GM21737 (cell line): ENCODE data around the gene SPTBN4.
"Not testable (repeated sequence)": the region's sequence is repeated elsewhere in the genome, so short reads cannot be mapped to it uniquely, and the experiment has no call there.

Source experiments
- ATAC-seq: cut with Tn5 transposase; IDR thresholded peaks from one replicate; pipeline ENCODE4 v1.9.1; 2021; ENCODE audit warnings: mild to moderate bottlenecking, moderate library complexity; ENCODE audit not compliant: unreplicated experiment

Gene SPTBN4

DNA sequence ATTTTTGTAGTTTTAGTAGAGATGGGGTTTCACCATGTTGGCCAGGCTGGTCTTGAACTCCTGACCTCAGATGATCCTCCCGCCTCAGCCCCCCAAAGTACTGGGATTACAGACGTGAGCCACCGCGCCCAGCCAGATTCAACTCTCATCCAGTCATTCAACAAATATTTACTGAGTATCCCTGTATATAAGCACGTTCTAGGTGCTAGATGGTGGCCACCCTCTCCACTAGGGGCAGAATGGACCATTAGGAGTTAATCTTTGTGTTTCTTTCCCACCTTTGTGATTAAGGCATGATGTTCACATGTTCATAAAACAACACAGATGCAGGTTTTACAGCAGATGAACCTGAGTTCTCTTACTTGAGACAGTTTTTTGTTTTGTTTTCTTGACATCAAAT is 117.2 kb downstream of the SPTBN4 start:
- no peak for ATAC-seq

DNA sequence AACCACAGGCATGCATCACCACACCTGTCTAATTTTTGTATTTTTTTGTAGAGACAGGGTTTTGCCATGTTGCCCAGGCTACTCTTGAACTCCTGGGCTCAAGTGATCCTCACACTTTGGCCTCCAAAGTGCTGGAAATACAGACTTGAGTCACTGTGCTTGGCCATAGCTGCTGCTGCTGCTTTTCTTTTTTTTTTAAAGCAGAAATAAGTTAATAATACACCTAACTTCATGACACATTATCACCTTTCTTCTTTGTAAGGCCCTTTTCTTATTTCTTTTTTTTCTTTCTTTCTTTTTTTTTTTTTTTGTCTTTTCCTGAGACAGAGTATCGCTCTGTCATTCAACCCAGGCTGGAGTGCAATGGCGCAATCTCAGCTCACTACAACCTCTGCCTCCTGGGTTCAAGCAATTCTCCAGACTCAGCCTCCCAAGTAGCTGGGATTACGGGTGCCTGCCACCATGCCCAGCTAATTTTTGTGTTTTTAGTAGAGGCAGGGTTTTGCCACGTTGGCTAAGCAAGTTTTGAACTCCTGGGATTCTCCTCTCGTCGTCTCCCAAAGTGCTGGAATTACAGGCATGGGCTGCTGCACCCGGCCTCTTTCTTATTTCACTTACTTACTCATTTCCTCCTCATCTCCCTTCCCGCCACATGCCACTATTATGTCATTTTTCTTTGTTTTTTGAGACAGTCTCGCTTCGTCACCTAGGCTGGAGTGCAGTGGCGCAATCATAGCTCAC is 118.6 kb downstream of the SPTBN4 start:
- no peak for ATAC-seq

DNA sequence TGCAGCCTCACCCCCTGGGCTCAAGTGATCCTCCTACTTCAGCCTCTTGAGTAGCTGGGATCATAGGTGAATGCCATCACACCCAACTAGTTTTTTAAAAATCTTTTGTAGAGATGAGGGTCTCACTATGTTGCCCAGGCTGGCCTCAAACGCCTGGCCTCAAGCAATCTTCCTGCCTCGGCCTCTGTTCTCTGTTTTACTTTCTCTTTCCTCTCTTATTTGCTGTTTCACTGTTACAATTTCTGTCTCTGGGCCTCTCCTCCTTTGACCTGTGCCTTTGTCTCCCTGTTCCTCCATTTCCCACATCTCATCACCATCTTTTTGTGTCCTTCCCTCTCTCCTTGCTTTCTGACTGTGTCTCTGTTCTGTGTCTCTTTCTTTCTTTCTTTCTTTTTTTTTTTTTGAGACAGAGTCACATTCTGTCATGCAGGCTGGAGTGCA is 119.2 kb downstream of the SPTBN4 start:
- no peak for ATAC-seq

GRCh38 chr19:40586611-40587010 is 119.8 kb downstream of the SPTBN4 start:
- no peak for ATAC-seq

DNA sequence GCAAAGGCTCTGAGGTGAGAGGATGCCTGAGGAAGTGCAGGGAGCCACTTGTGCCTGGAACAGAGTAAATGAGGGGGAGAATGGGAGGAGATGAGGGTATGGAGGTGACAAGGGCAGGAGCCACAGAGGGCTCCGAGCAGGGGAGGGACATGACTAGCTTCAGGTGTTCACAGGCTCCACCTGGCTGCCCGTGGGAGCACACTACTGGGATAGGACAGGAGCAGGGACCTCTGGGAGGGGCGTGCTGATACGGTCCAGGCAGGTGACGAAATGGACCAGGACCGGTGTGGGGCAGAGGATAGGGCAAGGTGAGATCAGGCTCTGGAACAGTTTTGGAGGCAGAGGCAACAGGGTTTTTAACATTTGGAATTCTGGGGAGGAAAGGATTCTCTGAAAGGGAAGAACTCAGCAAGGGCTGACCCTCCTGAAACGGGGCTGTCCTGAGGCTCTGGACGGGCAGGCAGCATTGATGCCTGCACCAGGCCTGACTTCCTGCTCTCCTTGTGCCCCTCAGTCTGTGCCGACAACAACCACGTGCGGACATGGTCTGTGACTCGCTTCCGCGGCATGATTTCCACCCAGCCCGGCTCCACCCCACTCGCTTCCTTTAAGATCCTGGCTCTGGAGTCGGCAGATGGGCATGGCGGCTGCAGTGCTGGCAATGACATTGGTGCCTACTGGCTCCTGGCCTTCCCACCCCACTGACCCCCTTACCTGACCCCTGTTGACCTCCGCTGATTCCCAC is 121.5 kb downstream of the SPTBN4 start:
- ATAC-seq, result no peak

DNA sequence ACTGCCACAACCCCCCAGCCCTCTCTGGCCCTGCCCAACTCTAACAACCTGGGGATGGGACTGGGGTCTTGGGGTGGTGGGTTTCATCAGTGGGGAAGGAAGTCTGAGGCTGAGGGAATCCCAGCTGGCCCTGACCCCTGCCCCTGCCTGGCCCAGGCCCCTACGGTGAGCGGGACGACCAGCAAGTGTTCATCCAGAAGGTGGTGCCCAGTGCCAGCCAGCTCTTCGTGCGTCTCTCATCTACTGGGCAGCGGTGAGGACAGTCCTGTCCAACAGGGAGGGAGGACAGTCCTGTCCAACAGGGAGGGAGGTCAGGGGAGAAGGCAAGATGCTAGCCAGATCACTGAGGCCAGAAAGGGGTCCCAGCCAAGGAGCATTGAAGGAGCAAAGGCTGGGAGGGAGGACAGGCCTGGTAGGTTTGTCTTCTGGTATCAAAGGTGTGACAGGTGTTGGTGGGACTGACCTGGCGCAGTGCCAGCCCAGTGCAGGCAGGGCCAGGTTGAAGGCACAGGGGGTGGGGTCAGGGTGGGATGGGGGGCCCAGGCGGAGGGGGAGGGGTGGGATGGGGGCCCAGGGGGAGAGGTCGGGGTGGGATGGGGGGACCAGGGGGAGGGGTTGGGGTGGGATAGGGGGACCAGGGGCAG is 122.2 kb downstream of the SPTBN4 start:
- no peak for ATAC-seq

DNA sequence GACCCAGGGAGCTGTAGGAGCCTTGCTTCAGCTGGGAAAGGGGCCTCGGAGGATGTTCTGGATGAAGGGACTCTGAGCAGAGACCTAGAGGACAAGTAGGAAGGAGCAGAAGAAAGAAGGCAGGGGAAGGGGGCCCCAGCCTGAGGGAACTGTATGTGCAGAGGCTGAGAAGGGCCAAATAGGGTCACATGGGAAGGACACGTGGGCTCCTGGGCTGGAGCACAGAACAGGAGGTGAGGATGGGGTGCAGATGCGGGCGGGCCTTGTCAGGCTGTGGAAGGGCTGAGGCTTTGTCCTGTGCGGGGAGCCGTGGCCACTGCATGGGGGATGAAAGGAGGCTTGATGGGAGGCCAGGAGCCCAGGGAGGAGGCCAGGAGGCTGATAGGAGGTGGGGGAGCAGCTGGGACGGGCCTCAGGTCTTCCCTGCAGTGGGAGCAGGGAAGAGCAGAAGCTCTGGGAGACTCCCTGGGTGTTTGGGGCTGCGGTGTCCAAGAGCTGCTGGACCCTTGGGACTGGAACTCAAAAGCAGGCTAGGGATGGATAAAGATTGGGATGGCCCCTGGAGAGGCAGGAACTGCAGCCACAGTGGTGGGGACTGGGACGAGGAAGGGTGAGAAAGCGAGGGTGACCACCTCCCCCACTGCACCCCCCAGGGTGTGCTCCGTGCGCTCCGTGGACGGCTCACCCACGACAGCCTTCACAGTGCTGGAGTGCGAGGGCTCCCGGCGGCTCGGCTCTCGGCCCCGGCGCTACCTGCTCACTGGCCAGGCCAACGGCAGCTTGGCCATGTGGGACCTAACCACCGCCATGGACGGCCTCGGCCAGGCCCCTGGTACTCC is 123.0 kb downstream of the SPTBN4 start:
- ATAC-seq, result no peak

GRCh38 chr19:40590464-40591265 is 123.9 kb downstream of the SPTBN4 start:
- ATAC-seq, result no peak

GRCh38 chr19:40591724-40592123 is 124.9 kb downstream of the SPTBN4 start:
- not testable (repeated sequence) for ATAC-seq

DNA sequence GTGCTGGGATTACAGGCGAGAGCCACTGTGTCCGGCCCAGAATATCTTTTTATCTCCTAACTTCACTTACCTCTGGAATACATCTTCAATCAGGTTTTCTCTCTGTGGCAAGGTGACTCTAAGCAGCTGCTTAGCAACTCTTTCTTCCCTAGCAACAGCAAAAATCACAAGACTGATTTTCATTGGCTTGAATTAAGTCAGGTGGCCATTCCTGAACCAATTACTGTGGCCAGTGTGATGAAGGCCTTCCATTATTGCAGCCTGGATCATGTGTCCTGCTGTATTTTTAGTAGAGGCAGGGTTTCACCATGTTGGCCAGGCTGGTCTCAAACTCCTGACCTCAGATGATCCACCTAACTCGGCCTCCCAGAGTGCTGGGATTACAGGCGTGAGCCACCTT is 125.4 kb downstream of the SPTBN4 start:
- no peak for ATAC-seq

GRCh38 chr19:40594255-40594654 is 127.5 kb downstream of the SPTBN4 start:
- no peak for ATAC-seq

DNA sequence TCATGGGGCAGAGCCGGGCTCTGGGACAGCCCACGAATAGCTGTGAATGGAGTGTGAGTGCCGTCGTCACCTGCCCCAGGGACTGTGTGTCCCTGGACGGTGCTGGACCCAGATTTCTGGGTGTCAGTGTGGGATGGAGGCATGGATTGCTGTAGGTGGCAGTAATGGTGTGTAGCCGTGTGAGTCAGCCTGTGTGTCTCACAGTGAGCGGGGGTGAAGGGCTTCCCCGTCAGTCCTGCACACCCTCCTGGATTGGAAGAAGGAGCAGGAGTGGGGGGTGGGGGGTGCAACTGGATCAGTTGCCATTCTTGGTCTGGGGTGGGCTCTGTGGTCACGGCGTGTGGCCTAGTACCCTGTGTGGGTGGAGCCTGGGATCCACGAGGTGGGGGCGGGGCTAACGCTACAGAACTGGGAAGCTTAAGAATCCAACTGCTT is 127.9 kb downstream of the SPTBN4 start:
- no peak for ATAC-seq

GRCh38 chr19:40596608-40597328 is 130.0 kb downstream of the SPTBN4 start:
- no peak for ATAC-seq

- ATAC-seq, result no peak
These were observed 130.6 kb downstream of the SPTBN4 start for GRCh38 chr19:40597329-40597838.

DNA sequence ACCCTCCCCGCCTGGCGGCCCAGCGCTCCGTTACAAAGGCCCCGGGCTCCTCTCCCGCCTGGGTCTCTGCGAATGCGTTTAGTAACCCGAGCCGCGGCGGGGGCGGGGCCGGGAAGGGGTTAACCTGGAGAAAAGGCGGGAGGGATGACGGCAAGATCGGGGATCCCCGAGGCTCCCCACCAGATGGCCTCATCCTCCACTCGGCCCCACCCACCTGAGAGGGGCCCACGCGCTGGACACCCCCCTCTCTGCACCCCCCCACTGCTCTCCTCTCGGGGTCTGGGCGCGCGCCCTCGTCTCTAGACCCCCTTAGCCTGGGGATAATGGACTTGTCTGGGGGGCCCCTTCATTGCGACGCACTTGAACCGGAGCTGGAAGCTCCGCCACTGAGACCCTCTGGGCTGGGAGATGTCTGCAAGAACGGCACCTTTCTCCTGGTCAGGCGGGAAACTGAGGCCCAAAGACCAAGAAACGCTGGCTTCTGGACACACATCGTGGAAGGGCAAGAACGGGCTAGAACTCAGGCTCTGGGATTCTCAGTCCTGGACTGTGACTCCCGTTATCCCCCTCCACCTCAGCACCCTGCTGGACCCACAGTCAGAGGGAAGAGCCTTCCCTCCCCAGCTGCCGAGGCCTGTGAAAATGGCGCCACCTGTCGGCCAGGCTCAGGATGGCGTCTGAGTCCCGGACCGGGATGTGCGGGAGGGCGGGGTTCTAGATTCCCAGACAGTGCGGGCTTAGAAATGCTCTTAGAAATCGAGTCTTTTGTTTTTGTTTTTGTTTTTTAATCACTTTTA is 131.5 kb downstream of the SPTBN4 start:
- ATAC-seq, result no peak

GRCh38 chr19:40598918-40599307 is 132.1 kb downstream of the SPTBN4 start:
- no peak for ATAC-seq

DNA sequence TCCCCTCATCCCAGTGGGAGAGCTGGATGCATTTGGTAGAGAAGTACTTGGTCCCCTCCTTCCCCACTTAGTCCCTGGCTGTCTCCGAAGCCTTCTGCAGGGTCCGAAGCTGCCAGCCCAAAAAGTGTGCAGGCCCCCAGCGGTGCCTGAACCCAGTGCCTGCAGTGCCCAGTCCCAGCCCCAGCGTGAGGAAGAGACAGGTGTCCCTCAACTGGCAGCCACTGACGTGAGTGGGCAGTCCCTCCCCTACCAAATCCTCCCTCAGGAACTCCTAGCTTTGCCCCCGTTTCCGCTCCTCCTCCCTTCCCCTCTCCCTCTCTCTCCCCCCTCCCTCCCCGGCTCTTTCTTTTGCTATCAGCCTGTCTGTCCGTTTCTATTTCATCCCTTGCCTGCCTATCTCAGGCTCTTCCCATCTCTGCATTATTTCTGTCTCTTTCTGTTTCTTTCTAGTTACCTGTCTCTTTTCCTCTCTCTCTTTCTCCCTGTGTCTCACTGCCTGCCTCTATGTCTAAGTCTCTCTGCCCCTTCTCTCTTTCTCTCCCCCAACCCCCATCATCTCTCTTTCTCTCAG is 132.6 kb downstream of the SPTBN4 start:
- no peak for ATAC-seq

GRCh38 chr19:40599902-40600569 is 133.2 kb downstream of the SPTBN4 start:
- no peak for ATAC-seq
